Measurements from ENCODE around the gene TRIM7.

TRIM7 gene

GRCh38 chr5:181194489-181195248, 10.3 kb downstream of the TRIM7 start:
- Histone ChIP-seq H3K4me3 (ENCODE audit: insufficient read length, low read depth) (no peak overlapping the region), H3K9me3 (ENCODE audit: insufficient read depth, low read length) (no peaks in the 10 kb centered on the region), H3K36me3 (ENCODE audit: insufficient read depth, insufficient read length, low read length) (no peaks in the 10 kb centered on the region), H3K9ac (ENCODE audit: insufficient read length, low read depth) (no peak overlapping the region), H3K27me3 (ENCODE audit: insufficient read depth, insufficient read length) (peaks cover 18% of the 10 kb centered on the region), H3K4me1 (ENCODE audit: insufficient read depth, insufficient read length) (peaks cover 14% of the 10 kb centered on the region)
- no peak for DNase-seq (ENCODE audit: low read depth, low spot score)
- no peak for TF ChIP-seq YY1 (IDR thresholded peaks at IDR 0.05; ENCODE audit: insufficient read depth, insufficient read length)
- TF ChIP-seq ZNF274 (IDR thresholded peaks at IDR 0.05; ENCODE audit: low read depth, low read length) = no peak
- no peak for TF ChIP-seq SUZ12 (IDR thresholded peaks at IDR 0.05; ENCODE audit: extremely low read depth, insufficient read depth, insufficient read length)

- TF ChIP-seq SUZ12 (IDR thresholded peaks at IDR 0.05; ENCODE audit: extremely low read depth, insufficient read depth, insufficient read length) (no peak), YY1 (IDR thresholded peaks at IDR 0.05; ENCODE audit: insufficient read depth, insufficient read length) (no peak), ZNF274 (IDR thresholded peaks at IDR 0.05; ENCODE audit: low read depth, low read length) (no peak)
- DNase-seq (ENCODE audit: low read depth, low spot score) = no peak
- H3K4me3 ChIP-seq (ENCODE audit: insufficient read length, low read depth) = no peak overlapping the region
- H3K4me1 ChIP-seq (ENCODE audit: insufficient read depth, insufficient read length) = peaks cover 12% of the 10 kb centered on the region
- H3K9ac ChIP-seq (ENCODE audit: insufficient read length, low read depth) = no peak overlapping the region
- no peaks in the 10 kb centered on the region for H3K36me3 ChIP-seq (ENCODE audit: insufficient read depth, insufficient read length, low read length)
- peaks cover 26% of the 10 kb centered on the region for H3K27me3 ChIP-seq (ENCODE audit: insufficient read depth, insufficient read length)
- H3K9me3 ChIP-seq (ENCODE audit: insufficient read depth, low read length) = no peaks in the 10 kb centered on the region
Observed at GRCh38 chr5:181193656-181194055, 11.3 kb downstream of the TRIM7 start.

GRCh38 chr5:181192337-181193046, 12.5 kb downstream of the TRIM7 start:
- DNase-seq (ENCODE audit: low read depth, low spot score) = no peak
- TF ChIP-seq YY1 (IDR thresholded peaks at IDR 0.05; ENCODE audit: insufficient read depth, insufficient read length) = no peak
- no peak for TF ChIP-seq ZNF274 (IDR thresholded peaks at IDR 0.05; ENCODE audit: low read depth, low read length)
- TF ChIP-seq SUZ12 (IDR thresholded peaks at IDR 0.05; ENCODE audit: extremely low read depth, insufficient read depth, insufficient read length) = no peak
- Histone ChIP-seq H3K27me3 (ENCODE audit: insufficient read depth, insufficient read length) (peaks cover 26% of the 10 kb centered on the region), H3K9ac (ENCODE audit: insufficient read length, low read depth) (peak overlapping the region; percentile 72), H3K4me1 (ENCODE audit: insufficient read depth, insufficient read length) (peaks cover 4% of the 10 kb centered on the region), H3K36me3 (ENCODE audit: insufficient read depth, insufficient read length, low read length) (no peaks in the 10 kb centered on the region), H3K4me3 (ENCODE audit: insufficient read length, low read depth) (peak overlapping the region; percentile 60), H3K9me3 (ENCODE audit: insufficient read depth, low read length) (no peaks in the 10 kb centered on the region)

- Histone ChIP-seq H3K27me3 (ENCODE audit: insufficient read depth, insufficient read length) (peaks cover 26% of the 10 kb centered on the region), H3K4me1 (ENCODE audit: insufficient read depth, insufficient read length) (peaks cover 2% of the 10 kb centered on the region), H3K4me3 (ENCODE audit: insufficient read length, low read depth) (peak overlapping the region; percentile 60), H3K9me3 (ENCODE audit: insufficient read depth, low read length) (no peaks in the 10 kb centered on the region), H3K9ac (ENCODE audit: insufficient read length, low read depth) (peak overlapping the region; percentile 79), H3K36me3 (ENCODE audit: insufficient read depth, insufficient read length, low read length) (no peaks in the 10 kb centered on the region)
- peak; percentile 78 for DNase-seq (ENCODE audit: low read depth, low spot score)
- no peak for TF ChIP-seq SUZ12 (IDR thresholded peaks at IDR 0.05; ENCODE audit: extremely low read depth, insufficient read depth, insufficient read length)
- TF ChIP-seq ZNF274 (IDR thresholded peaks at IDR 0.05; ENCODE audit: low read depth, low read length) = no peak
- peak; percentile 59 for TF ChIP-seq YY1 (IDR thresholded peaks at IDR 0.05; ENCODE audit: insufficient read depth, insufficient read length)
Observed at GRCh38 chr5:181191526-181192336, 13.3 kb downstream of the TRIM7 start.

- Histone ChIP-seq H3K4me1 (ENCODE audit: insufficient read depth, insufficient read length) (peaks cover 2% of the 10 kb centered on the region), H3K27me3 (ENCODE audit: insufficient read depth, insufficient read length) (peaks cover 26% of the 10 kb centered on the region), H3K4me3 (ENCODE audit: insufficient read length, low read depth) (peak overlapping the region; percentile 60), H3K9ac (ENCODE audit: insufficient read length, low read depth) (peak overlapping the region; percentile 79), H3K9me3 (ENCODE audit: insufficient read depth, low read length) (no peaks in the 10 kb centered on the region), H3K36me3 (ENCODE audit: insufficient read depth, insufficient read length, low read length) (no peaks in the 10 kb centered on the region)
- TF ChIP-seq ZNF274 (IDR thresholded peaks at IDR 0.05; ENCODE audit: low read depth, low read length) = no peak
- TF ChIP-seq SUZ12 (IDR thresholded peaks at IDR 0.05; ENCODE audit: extremely low read depth, insufficient read depth, insufficient read length) = no peak
- no peak for TF ChIP-seq YY1 (IDR thresholded peaks at IDR 0.05; ENCODE audit: insufficient read depth, insufficient read length)
- no peak for DNase-seq (ENCODE audit: low read depth, low spot score)
Observed at GRCh38 chr5:181190711-181191525, 14.1 kb downstream of the TRIM7 start.

GRCh38 chr5:181189962-181190710, 14.9 kb downstream of the TRIM7 start:
- DNase-seq (ENCODE audit: low read depth, low spot score) = no peak
- TF ChIP-seq SUZ12 (IDR thresholded peaks at IDR 0.05; ENCODE audit: extremely low read depth, insufficient read depth, insufficient read length) = no peak
- TF ChIP-seq YY1 (IDR thresholded peaks at IDR 0.05; ENCODE audit: insufficient read depth, insufficient read length) = no peak
- TF ChIP-seq ZNF274 (IDR thresholded peaks at IDR 0.05; ENCODE audit: low read depth, low read length) = no peak
- Histone ChIP-seq H3K9me3 (ENCODE audit: insufficient read depth, low read length) (0 out of 2 replicates have a peak, but pooled peaks cover 7% of the 10 kb centered on the region), H3K27me3 (ENCODE audit: insufficient read depth, insufficient read length) (peaks cover 26% of the 10 kb centered on the region), H3K4me3 (ENCODE audit: insufficient read length, low read depth) (peak overlapping the region; percentile 60), H3K36me3 (ENCODE audit: insufficient read depth, insufficient read length, low read length) (no peaks in the 10 kb centered on the region), H3K9ac (ENCODE audit: insufficient read length, low read depth) (peak overlapping the region; percentile 79), H3K4me1 (ENCODE audit: insufficient read depth, insufficient read length) (peaks cover 2% of the 10 kb centered on the region)
